ENCODE results near the gene SYT9. TPM values are rescaled to one million over a fixed set of nuclear protein-coding genes. Genes with fewer than 3 reads are reported as not detected.

The SYT9 gene
- total and polyA plus RNA-seq, 9 of the 15 experiments (the other 6 are each of a cell fraction or from before 2014, with no cell fraction given): 0.01 TPM; not detected in 8

GRCh38 chr11:7436657-7437056, 185.0 kb downstream of the SYT9 start:
- DNase-seq (ENCODE audit: extremely low read depth in 1 of 4, low spot score in 3 of 4) (no peak), FAIRE-seq (no peak), ATAC-seq (no peak)
- Histone ChIP-seq H4K20me1 (replicated peaks; ENCODE audit: control insufficient read depth, insufficient read depth, low read length) (no peaks in the 10 kb centered on the region), H3K27ac (ENCODE audit: extremely low read depth, low read depth, low read length) (no peak overlapping the region), H3K79me2 (ENCODE audit: control insufficient read depth, insufficient read depth, low read length) (no peaks in the 10 kb centered on the region), H3K4me2 (ENCODE audit: insufficient read depth, low read length) (no peak overlapping the region), H3K4me3 (no peak overlapping the region), H3K9me1 (ENCODE audit: control insufficient read depth, insufficient read depth, low read length) (no peaks in the 10 kb centered on the region), H3K9ac (ENCODE audit: insufficient read depth in 1 of 2, low read depth in 2 of 2, low read length in 2 of 2) (no peak overlapping the region), H3K27me3 (ENCODE audit: control insufficient read depth in 2 of 2, insufficient read depth in 2 of 2, low read length in 2 of 2) (no peaks in the 10 kb centered on the region; a peak in 1 of 5 replicates), H3K36me3 (ENCODE audit: control insufficient read depth, insufficient read depth, low read length) (no peaks in the 10 kb centered on the region), H2AFZ (ENCODE audit: low read depth, low read length) (no peak overlapping the region), H3K4me1 (replicated peaks in 1 of 2; ENCODE audit: control insufficient read depth in 2 of 2, insufficient read depth in 2 of 2, low read length in 2 of 2) (no peaks in the 10 kb centered on the region), H3K9me3 (replicated peaks; ENCODE audit: control insufficient read depth, insufficient read depth, low read depth, low read length) (no peaks in the 10 kb centered on the region)
- in situ Hi-C loops (cut with MboI): no loop called here
- intact Hi-C loops (cut with micrococcal nuclease): no loop called here
- 0% methylated on average over 5 of the region's 5 CpGs for WGBS (ENCODE audit: insufficient coverage, low coverage, missing lambda C conversion rate)
- BruUV-seq (replicated peaks): no TSS peak
- ChIA-PET POLR2A (no interaction called here), CTCF (ENCODE audit: low intra/inter-chr PET ratio) (no interaction called here)
- TF ChIP-seq GABPA (tag; conservative IDR thresholded peaks at IDR 0.05; ENCODE audit: low read depth) (0 out of 2 replicates have a peak, but pooled peaks have one; percentile 34), TCF15 (CRISPR knock-in tag; IDR thresholded peaks at IDR 0.05) (no peak), RBM25 (IDR thresholded peaks at IDR 0.05; ENCODE audit: low read depth, low read length, severe bottlenecking) (peak; percentile 11)

- Histone ChIP-seq H4K20me1 (replicated peaks; ENCODE audit: control insufficient read depth, insufficient read depth, low read length) (no peaks in the 10 kb centered on the region), H3K4me2 (ENCODE audit: insufficient read depth, low read length) (no peak overlapping the region), H3K27ac (ENCODE audit: extremely low read depth, low read depth, low read length) (no peak overlapping the region), H3K9me3 (replicated peaks; ENCODE audit: control insufficient read depth, insufficient read depth, low read depth, low read length) (no peaks in the 10 kb centered on the region), H3K9me1 (ENCODE audit: control insufficient read depth, insufficient read depth, low read length) (no peaks in the 10 kb centered on the region), H3K79me2 (ENCODE audit: control insufficient read depth, insufficient read depth, low read length) (no peaks in the 10 kb centered on the region), H3K4me3 (no peak overlapping the region), H2AFZ (ENCODE audit: low read depth, low read length) (no peak overlapping the region), H3K36me3 (ENCODE audit: control insufficient read depth, insufficient read depth, low read length) (no peaks in the 10 kb centered on the region), H3K27me3 (ENCODE audit: control insufficient read depth in 2 of 2, insufficient read depth in 2 of 2, low read length in 2 of 2) (no peaks in the 10 kb centered on the region; a peak in 1 of 5 replicates), H3K9ac (ENCODE audit: insufficient read depth in 1 of 2, low read depth in 2 of 2, low read length in 2 of 2) (no peak overlapping the region), H3K4me1 (replicated peaks in 1 of 2; ENCODE audit: control insufficient read depth in 2 of 2, insufficient read depth in 2 of 2, low read length in 2 of 2) (no peaks in the 10 kb centered on the region)
- 0% methylated on average over 3 of the region's 3 CpGs for WGBS (ENCODE audit: insufficient coverage, low coverage, missing lambda C conversion rate)
- in situ Hi-C loops (cut with MboI) (no loop called here), intact Hi-C loops (cut with micrococcal nuclease) (no loop called here)
- FAIRE-seq (no peak), DNase-seq (ENCODE audit: extremely low read depth in 1 of 4, low spot score in 3 of 4) (no peak), ATAC-seq (no peak)
- CTCF ChIA-PET (ENCODE audit: low intra/inter-chr PET ratio): no interaction called here
- POLR2A ChIA-PET: no interaction called here
- no TSS peak for BruUV-seq (replicated peaks)
- no peak for TF ChIP-seq MCM7 (IDR thresholded peaks at IDR 0.05)
- no peak for TF ChIP-seq GTF2A2 (tag; IDR thresholded peaks at IDR 0.05)
- TF ChIP-seq IRF1 (CRISPR knock-in tag; IDR thresholded peaks at IDR 0.05; ENCODE audit: borderline replicate concordance): no peak
- no peak for TF ChIP-seq FOXJ3 (CRISPR knock-in tag; IDR thresholded peaks at IDR 0.05)
- TF ChIP-seq TOE1 (IDR thresholded peaks at IDR 0.05; ENCODE audit: borderline replicate concordance): no peak
- TF ChIP-seq TOE1 (CRISPR knock-in tag; IDR thresholded peaks at IDR 0.05; ENCODE audit: borderline replicate concordance, low read depth): no peak
- TF ChIP-seq ETS2 (tag; IDR thresholded peaks at IDR 0.05; ENCODE audit: borderline replicate concordance, poor library complexity, severe bottlenecking): no peak
- TF ChIP-seq BRCA1 (IDR thresholded peaks at IDR 0.05): no peak
- no peak for TF ChIP-seq BRCA1 (CRISPR knock-in tag; IDR thresholded peaks at IDR 0.05)
- TF ChIP-seq ESRRA (IDR thresholded peaks at IDR 0.05; ENCODE audit: borderline replicate concordance, low read depth): no peak
Measured at GRCh38 chr11:7437696-7438095, 186.0 kb downstream of the SYT9 start.
